Stimulated activated CD8-positive, alpha-beta memory T cell treated with anti-CD3 and anti-CD28 coated beads, Interleukin-15, amount 100 ng/mL, for 1 hour (primary cell): Measurements from ENCODE around the gene GSTT2B.
"Not testable (repeated sequence)": the region's sequence is repeated elsewhere in the genome, so short reads cannot be mapped to it uniquely, and the experiment has no call there.

Source experiments
- DNase-seq: peaks from one replicate; pipeline ENCODE4 v3.0.0-alpha.2; 2020; ENCODE audit warnings: low read depth

Gene GSTT2B, protein sequence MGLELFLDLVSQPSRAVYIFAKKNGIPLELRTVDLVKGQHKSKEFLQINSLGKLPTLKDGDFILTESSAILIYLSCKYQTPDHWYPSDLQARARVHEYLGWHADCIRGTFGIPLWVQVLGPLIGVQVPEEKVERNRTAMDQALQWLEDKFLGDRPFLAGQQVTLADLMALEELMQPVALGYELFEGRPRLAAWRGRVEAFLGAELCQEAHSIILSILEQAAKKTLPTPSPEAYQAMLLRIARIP

GRCh38 chr22:23961084-23961771, at the start of gene GSTT2B:
TSS of gene GSTT2B (minus strand) at chr22:23961195. CDS start at chr22:23961131, 64 bp downstream.
- DNase-seq: not testable (repeated sequence)

DNA sequence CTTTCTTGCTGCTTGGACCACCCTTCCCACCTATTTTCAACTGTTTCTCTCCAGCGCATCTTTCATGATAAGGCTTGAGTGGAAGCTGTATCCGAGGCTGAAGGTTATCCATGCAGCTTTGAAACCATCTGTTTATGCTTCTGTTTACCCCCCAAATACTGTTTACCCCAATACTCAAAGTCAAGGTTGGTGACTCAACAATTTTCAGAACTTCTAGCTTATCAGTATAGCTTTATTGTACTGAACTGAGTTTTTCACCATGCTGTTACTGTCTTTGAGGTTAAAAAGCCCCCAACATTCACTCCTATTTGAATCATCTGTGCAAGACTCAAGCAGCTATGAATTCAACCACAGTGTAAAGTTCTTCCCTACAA, 49.0 kb upstream of the GSTT2B start:
- DNase-seq: no peak

DNA sequence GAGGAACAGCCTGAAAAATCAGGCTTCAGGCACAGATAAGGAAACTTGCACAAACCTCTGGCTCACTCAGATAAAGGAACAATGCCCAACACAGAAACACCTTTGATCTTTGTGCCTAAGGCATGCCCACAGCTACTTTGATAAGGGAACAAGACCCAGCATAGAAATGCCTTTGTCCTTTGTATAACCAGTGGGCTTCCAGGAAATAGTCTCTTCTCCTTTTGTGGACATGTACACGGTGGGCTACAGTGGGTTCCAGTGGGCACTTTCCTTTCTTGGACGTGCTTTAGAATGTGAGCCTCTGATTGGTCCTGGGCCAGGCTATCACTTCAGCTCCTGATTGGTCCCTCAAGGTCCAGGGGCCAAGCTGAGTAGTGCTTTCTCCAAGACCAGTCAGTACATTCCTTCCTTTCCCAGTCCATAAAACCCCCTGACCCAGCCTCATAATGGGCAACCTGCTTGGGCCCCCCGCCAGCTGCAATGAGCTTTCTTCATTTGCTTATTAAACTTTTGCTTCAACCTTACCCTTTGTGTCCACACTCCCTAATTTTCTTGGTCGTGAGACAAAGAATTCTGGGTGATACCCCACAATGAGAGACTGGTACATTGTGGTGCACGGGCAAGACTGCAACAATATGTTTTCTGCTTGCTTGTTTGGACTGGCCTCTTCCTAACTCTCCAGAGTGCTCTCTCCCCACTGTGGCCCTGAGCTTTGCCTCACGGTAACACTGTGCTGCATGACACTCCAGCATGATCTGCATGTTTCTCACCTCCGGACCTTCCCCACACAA, 48.4 kb upstream of the GSTT2B start:
- DNase-seq: no peak

DNA sequence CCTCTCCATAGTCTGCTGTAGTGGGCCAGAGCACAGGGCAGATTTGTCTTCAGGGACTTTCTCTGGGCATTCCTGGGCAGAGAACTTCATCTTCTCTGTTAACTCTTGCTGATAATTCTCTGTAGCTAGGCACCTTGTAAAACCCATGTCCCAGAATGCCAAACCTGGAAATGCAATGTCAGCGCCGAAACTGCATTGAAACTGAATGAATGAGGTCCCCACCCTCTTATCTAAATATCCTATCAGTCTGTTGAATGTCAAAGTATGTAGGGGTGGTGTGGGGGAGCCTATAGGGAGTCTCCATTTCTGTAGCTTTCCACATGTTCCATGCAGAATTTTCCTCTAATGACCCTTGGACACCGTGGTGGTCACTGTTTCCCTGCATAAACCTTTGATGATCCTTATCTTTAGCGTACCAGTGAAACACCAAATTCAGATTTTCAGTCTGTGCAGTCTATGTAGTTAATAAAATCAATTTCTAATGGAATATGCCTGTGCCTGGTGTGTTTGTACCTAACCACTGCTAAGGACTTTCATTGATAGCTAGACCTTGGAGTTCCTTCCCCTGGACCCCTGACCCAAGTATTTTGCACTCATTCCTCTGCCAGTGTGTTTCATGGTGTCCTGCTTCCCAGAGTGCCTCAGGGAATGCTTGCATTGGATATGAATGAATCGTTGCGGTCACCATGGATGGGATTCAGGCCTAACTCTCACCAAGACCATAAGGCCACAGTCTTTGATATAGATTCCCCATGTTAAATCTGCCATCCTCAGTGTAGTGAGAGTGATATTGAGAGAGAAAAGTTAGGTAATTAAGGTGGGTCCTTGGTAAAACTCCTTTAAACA, 47.6 kb upstream of the GSTT2B start:
- no peak for DNase-seq

- no peak for DNase-seq
Observed at GRCh38 chr22:24008022-24008283, 47.0 kb upstream of the GSTT2B start.

DNA sequence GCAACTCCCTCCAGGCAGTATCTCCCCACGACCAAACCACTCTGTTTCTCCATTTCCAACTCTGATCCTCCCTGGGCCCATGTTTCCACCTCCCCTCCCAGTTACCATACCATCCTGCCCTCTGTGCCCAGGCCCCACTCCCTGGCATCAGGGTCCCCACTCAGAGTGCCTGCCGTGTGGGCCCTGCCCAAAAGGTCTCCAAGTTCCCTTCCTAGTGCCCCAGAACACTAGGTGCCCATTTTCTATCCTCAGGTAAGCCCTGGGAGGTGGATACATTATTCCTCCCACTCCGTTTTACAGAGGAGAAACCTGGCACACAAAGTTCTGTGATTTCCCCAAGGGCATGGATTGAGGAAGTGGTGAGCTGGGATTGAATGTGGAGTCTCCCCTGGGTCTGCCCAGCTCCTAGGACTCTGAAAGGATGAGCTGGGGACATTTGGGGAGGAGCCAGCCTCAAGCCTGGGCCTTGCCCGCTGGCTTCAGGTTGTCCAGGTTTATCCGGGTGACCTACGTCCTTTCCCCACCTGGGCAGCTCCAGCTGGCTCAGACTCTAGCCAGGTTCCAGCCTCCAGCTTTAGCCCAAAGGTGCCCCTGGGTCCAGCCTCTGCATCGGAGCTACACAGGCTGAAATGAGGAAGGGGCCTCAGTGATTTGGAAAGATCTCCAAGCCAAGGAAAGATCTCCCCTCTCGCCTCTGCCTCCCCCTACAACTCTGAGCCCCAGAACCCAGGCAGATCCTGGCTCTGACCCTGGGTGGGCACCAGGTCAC, 46.4 kb upstream of the GSTT2B start:
- no peak for DNase-seq

- DNase-seq: no peak
Observed at GRCh38 chr22:24006914-24007214, 45.9 kb upstream of the GSTT2B start.

DNA sequence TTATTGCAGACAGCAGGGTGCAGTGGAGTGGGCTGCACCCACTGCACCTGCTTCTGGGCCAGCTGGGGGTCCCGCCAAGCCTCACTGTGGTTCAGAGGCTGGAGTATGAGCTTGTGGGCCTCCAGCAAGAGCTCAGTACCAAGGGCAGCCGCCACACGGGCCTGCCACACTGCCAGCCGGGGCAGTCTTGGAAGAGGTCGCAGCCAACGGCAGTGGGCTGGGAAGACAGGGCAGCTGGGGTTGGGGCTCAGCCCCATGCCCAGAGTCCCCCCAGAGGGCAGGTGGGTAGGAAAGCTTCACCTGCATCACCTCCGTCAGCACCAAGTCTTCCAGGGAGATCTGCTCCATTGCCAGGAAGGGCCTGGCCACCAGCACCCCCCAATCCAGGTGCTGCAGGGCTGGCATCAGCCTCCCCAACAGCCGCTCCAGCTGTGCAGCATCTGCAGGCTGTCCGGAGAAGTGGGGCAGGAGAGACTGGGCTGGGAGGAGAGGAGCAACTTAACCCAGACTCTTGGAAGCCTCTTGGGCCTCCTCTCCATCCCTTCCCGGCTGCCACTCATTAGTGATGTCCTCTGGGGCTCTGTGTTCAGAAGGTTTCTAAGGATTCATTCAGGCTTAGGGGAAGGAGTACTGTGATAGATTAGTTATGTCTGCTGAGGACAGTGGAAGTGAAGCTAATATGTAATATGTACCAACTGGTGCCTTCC, 45.4 kb upstream of the GSTT2B start:
- DNase-seq: no peak

DNA sequence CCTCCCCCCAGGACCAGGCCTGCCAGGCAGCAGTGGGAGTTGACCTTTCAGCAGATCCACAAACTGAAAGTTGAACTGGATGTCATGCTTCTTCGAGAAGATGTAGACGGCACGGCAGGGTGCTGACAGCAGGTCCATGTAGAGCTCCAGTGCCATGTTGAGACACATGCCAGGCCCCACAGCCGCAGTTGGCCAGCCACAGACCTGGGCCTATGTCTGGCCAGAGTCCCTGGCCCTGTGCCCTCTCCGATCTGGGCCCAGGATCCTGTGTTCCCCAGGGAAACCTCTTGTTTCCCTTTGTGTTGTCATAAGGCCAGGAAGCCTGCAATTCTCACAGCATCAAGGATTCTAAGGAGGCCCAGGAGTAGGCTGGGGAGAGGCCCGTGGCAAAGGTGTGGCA, 44.2 kb upstream of the GSTT2B start, which contains the start of gene GSTT4:
GSTT4 (minus strand) TSS at position 253 of the 400 bp plus-strand sequence; CDS start at position 156, 97 bp downstream.
- DNase-seq: no peak

DNA sequence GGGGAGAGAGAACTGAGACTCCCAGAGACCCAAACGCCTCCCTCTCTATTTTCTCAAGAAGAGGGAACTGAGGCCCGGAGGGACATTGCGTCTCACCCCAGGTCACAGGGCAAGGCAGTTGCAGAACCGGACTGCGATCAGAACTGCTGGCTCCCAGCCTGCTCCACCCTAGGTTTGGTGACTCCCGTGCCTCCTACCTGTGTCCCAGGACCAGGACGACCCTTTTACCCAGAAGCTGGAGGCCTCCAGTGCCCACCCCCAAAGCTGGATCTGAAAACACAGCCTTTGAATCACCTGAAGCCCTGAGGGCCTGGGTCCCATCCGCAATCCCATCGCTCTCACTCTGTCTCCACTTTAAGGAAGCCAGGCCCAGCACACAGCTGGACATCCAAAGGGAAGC, 42.9 kb upstream of the GSTT2B start:
- no peak for DNase-seq

GRCh38 chr22:24002851-24003250, 41.9 kb upstream of the GSTT2B start:
- no peak for DNase-seq

DNA sequence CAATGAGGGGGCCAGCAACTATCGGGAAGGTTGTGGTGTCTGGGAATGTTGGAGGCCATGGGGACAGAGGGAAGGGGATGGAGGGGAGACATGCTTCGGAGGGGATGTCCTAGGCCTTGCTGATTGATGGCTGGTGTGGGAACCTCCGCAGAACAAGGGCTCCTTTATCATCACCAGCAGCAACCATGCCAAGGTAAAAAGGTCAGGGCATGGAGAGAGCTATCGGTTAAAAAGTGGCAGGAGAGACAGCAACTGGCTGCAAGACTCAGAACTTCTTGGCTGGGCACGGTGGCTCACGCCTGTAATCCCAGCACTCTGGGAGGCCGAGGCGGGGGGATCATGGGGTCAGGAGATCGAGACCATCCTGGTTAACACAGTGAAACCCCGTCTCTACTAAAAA, 41.3 kb upstream of the GSTT2B start:
- no peak for DNase-seq

DNA sequence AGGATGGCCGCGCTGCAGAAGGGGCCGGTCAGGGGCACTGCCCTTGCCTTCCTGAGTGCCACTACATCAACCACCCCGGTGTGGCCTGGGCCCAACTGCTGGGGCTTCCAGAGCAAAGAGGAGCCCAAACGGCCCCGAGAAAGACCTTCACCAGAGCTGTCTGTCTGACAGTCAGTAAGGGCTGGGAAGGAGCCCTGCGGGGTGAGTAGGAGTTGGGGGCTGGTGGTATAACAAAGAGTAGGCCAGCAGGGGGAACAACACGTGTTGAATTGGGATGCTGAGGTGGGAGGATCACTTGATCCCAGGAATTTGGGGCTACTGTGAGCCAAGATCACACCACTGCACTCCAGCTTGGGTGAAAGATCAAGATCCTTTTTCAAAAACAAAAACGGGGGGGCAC, 40.3 kb upstream of the GSTT2B start:
- DNase-seq: no peak

DNA sequence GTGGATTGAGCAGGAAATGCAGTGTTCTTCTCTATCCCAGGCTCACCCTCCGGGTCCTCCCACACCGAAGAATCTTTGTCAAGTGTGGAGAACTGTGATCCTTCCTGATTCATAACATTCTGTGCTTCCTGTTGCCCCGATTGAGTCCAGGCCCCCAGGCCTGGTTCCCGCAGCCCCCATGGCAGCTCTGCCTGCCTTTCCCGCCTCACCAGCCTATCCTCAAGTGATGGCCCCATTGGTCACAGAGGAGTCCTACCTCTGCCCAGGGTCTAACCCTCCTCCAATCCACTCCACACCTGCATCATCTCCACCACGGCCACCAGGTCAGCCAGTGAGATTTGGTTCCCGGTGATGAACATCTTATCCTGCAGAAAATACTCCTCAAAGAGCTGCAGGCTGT, 38.8 kb upstream of the GSTT2B start:
- DNase-seq: not testable (repeated sequence)

DNA sequence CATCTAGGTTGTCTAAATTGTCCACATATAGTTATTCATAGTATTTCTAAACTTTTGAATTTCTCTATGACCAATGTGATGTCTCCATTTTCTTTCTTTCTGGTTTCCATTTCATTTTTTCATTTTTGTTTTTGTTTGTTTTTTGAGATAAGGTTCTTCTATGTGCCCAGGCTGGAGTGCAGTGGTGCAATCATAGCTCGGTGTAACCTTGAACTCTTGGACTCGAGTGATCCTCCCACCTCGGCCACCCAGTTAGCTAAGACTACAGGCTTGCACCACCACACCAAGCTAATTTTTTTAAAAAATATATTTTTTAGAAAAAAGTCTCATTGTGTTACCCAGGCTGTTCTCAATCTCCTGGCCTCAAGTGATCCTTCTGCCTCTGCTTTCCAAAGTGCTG, 36.1 kb upstream of the GSTT2B start:
- no peak for DNase-seq

DNA sequence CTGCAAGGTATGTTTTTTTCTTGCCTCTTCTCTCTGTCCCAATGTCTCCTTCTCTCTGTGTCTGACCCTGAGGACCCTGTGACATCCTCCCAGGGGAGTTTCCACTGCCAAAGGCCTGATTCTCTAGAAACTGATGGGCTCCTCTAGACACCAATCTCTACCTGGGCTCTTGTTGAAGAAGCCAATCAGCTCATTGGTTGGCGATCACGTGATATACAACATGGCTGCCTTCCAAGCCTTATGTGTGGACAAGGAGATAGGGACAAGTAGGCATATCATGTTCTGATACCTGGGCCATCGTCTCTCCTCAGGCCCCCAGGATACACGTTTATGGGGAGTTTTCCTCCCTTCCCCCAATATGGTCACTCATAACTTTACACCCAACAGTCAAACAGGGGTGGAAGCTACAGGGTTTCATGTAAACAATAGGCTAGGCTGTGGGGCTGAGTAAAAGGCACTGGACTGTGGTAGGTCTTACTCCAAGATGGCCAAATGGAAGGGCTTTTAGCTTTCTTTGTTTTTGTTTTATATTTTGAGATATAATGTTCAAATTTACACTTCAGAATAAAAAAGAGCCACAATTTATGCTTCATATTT, 32.7 kb upstream of the GSTT2B start:
- not testable (repeated sequence) for DNase-seq

DNA sequence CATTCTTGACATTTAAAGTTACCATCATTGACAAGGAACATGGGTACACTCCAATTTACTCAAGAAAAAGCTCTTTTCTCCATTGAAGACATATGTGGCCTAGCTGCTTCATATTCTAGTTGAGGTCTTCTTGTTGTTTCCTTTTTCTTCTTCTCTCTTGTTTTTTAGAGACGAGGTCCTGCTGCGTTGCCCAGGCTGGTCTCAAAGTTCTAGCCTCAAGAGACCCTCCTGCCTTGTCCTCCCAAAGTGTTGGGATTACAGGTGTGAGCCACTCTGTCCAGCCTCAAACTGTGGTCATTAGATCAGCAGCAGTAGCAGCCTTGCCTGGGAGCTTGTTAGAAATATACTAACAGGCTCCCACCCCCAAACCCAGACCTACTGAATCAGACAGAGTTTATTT, 32.1 kb upstream of the GSTT2B start:
- DNase-seq: not testable (repeated sequence)

- not testable (repeated sequence) for DNase-seq
Observed at GRCh38 chr22:23989583-23990244, 28.7 kb upstream of the GSTT2B start.

- not testable (repeated sequence) for DNase-seq
Observed at GRCh38 chr22:23986538-23987178, 25.7 kb upstream of the GSTT2B start.

DNA sequence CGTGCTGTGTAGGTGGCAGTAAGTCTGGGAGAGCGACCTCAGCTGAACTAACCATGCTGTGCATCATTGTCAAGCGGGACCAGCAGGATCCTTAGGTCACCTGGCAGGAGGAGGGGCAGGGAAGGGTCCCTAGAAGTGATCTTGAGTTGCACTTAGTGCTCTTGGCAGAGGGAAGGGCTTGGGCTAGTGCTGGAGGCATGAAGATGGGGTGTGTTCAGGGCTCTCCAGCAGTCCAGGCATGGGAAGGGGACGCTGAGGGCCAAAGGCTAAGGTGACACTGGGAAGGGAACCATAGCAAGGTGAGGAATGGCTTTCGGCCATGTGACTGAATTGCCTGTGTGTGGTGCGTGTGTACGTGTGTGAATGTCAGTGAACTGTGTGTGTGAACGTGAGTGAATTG, 25.1 kb upstream of the GSTT2B start:
- not testable (repeated sequence) for DNase-seq
